ENCODE measurements around the gene STXBP3.

Gene STXBP3

DNA sequence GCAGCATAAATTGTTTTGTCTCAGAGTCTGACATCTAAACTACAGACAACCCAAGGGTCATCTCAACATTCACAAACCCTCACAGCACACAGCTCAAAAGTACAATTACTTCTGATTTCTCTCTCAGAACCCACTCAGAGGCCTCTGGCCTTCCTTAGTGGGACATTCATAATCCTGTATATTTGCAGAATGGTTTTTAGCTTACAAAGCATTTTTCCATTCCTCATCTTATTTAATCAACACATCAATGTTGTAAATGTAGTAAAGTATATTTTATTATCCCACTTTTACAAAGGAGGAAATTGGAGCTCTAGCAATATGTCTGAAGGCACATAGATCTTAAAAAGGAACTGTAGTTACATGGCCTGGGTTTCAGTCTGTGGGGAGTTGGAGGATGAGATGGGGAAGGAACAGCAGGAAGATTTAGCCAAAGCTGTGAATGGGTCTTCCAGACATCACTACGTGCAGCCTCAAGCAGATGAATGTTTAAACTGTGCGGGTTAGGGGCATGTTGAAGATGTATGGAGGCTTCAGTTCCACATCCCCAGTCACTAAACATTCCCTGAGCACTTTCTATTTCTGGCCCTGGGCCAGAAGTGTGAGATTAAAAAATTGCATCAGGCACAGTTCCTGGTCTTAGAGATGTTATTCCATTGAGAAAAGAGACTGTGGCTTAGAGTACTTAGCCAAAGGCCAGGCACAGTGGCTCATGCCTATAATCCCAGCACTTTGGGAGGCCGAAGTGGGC, 97.1 kb downstream of the STXBP3 start:
- no peak for DNase-seq (ENCODE audit: low read depth)

DNA sequence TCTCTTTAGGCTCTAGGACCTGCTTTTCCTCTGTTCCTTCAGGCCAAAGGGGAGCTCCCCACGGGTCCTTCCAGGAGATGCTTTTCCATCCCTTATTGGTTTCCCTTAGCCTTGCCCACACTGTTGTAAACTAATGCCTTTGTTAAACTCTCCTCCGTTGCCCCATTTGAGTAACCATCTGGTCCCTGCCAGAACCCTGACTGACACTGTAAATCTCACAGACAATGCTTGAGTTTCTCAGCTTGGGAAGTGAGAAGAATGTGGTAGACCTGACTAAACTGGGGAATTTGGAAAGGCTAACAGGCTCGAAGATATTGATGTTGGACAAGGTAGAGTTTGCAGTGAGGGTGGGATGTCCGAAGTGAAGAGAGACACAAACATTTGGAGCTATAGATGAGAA, 99.0 kb downstream of the STXBP3 start:
- no peak for DNase-seq (ENCODE audit: low read depth)

DNA sequence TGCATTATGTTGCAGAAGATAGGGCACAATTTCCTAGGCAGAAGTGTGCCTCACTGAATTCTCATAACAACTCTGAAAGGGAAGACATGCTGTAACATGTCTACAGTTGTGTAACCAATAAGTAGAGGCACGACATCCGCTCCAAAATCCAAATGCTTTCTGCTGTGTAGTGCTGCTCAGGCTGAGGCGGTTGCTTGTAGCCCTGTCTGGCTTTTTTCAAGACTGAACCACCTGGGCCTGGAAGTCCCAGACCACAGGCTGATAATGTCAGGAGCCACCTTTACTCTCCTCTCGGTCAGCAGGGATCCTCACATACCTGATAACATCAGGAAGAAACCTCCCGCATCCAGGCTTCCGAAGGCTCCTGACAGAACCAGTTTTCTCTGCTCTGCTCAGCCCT, 99.5 kb downstream of the STXBP3 start:
- no peak for DNase-seq (ENCODE audit: low read depth)

DNA sequence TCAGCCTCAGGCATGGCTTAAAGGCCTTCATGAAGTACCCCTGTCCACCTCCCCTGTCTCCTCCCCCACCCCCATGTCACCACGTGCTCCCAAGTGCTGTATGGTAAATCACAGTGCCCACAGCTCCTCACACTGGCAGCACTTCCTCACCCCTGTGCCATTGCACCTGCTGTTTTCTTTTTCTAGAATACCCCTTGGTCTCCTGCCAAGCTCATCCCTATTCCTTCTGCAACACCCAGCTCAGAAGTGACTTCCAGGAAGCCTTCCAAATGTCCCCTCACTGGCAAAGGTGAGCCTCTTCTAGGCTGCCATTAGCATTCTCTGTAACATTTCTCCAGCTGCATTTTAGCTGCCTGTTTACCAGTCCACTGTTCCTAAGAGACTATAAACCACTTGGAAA, 101.0 kb downstream of the STXBP3 start:
- no peak for DNase-seq (ENCODE audit: low read depth)

DNA sequence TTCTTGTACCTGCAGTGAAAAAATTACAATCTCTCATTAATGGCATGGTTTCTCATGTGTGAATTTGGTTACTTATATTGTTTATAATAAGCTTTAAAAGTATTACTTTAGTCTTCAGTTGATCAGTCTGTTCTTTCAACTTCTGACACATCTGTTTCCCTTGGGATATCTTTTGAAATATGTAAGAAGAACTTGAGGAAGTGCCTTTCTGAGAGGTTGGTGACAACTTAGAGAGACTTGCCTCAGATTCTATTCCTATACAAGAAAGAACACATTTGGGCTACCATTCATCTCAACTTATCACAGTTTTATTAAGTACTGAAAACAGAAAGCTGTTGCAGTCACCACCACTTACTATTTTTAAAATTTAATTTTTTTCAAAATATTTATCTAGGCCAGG, 102.3 kb downstream of the STXBP3 start:
- no peak for DNase-seq (ENCODE audit: low read depth)

DNA sequence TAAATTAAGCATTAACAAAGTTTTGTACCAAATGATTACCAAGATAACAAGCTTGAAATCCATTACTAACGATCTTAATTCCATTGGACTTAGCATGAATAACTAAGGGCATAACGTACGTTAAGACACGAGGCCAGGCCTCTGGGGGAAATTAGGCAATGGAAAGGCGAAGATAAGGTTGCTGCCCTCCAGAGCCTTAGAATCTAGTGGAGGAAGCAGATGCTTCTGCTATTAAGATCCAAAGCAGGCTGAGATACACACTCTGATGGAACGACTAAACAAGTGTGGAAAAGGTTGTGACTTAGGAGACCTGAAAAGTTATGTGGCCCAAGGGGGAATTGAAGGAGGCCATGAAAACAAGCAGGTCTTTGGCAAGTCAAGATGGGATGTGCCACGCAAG, 104.5 kb downstream of the STXBP3 start:
- DNase-seq (ENCODE audit: low read depth) = no peak

GRCh38 chr1:108851567-108851966, 105.1 kb downstream of the STXBP3 start:
- DNase-seq (ENCODE audit: low read depth) = peak; percentile 69

GRCh38 chr1:108852221-108852975, 105.9 kb downstream of the STXBP3 start:
- DNase-seq (ENCODE audit: low read depth) = peak; percentile 80

DNA sequence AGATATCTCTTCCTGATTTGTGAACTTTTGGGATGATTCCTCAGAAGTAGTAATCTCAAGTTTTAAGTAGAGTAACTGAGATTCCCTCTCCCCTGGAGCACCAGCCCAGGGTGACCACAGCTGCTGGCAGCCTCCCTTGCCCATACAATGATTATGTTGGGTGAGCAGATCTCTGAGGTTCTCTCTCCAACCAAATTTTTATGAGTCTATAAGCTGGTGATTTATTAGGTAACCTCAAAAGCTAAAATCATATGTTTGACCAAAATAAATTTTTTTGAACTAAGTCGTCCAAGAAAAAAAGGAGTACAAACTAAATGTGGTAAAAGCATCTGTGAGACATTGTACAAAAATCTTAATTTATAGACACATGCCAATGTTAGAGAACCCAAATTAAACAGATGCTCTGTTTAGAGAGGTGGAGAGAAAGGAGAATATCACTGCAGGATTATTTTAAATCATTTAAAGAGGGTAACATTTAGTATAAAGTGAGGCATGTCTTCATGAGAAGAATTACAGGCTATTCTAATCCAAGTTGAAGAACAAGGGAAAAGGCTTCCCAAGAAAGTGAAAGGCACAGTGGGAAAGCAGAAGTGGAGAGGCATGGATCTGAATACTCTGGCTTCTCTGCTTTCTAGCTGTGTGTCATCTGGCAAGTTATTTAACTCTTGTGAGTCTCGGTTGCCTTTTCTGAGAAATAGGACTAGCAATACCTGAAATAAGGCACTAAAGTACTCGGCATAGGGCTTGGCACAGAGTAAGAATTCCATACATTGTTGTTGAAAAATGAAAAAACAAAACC, 107.9 kb downstream of the STXBP3 start:
- no peak for DNase-seq (ENCODE audit: low read depth)

- DNase-seq (ENCODE audit: low read depth) = no peak
Measured at GRCh38 chr1:108856994-108857393, 110.5 kb downstream of the STXBP3 start, which contains the start of gene AKNAD1. Gene AKNAD1 (minus strand): TSS chr1:108857094. CDS start chr1:108852664, 4,430 bp downstream.

DNA sequence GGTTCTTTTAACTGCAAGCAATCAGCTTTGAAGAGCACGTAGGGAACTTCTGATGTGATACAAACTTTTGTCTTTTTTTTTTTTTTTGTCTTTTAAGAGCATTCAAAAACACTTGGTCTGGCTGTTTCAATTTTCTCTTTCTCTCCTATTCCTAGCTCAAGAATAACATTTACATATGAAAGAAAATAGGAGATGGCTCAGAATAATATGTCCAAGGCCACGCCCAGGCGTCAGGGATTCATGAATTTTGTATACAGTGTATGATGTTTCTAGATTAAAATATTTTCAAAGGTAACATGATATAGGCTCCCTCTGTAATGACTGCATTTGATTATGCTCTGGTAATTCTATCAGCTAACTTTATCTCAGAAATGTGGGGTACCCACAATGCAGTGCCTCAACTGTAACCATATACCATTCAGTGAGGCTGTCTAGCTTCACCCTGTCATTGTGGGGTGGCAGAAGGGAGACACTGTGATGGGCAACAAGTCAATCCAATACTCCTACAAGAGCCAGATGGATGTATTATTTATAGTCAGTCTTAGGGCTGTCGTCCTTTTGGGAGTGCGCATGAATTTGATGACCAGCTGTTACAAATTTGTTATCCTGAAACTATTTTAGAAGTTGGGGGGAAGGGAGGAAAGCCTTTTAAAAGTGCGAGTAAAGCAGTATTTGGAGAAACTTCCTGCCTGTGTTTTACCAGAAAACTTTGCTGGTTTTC, 111.9 kb downstream of the STXBP3 start:
- no peak for DNase-seq (ENCODE audit: low read depth)
